SU-DHL-6 (cell line): ENCODE measurements around the gene FOXC2.

Source experiments
- H2AFZ ChIP-seq: fragments of 200-600 bp; sonication (generic); 2 replicates; pipeline ENCODE4 v1.6.1; 2014; ENCODE audit warnings: low read depth, mild to moderate bottlenecking, moderate library complexity, mixed read lengths, antibody characterized with exemption, low read length; ENCODE audit not compliant: severe bottlenecking
- H3F3A ChIP-seq: fragments of 200-600 bp; shearing (Covaris generic); 2 replicates; pipeline ENCODE4 v1.6.0; 2016; ENCODE audit warnings: antibody characterized with exemption, mild to moderate bottlenecking; ENCODE audit not compliant: insufficient read depth
- H3K27ac ChIP-seq: fragments of 200-600 bp; sonication (generic); 2 replicates; pipeline ENCODE4 v1.5.1; 2016; ENCODE audit warnings: low read depth, mild to moderate bottlenecking, low read length, moderate library complexity, mixed read lengths
- H3K27me3 ChIP-seq: fragments of 200-600 bp; sonication (generic), shearing (Covaris generic); 2 replicates; pipeline ENCODE4 v1.6.0; 2014; ENCODE audit warnings: mild to moderate bottlenecking, low read length
- H3K36me3 ChIP-seq: fragments of 200-600 bp; sonication (generic); 2 replicates; pipeline ENCODE4 v1.6.1; 2014; ENCODE audit warnings: mild to moderate bottlenecking, low read length, mixed read lengths
- H3K4me2 ChIP-seq: fragments of 300-600, 200-600 bp; shearing (Covaris generic), sonication (generic); 2 replicates; pipeline ENCODE4 v1.6.0; 2014; ENCODE audit warnings: low read length, low read depth, mild to moderate bottlenecking; ENCODE audit not compliant: poor library complexity, severe bottlenecking
- H3K4me3 ChIP-seq: fragments of 200-600 bp; sonication (generic); 2 replicates; pipeline ENCODE4 v1.5.1; 2014; ENCODE audit warnings: antibody characterized with exemption, low read length, mild to moderate bottlenecking, mixed read lengths; ENCODE audit not compliant: insufficient read depth, poor library complexity, severe bottlenecking
- H3K79me2 ChIP-seq: fragments of 200-600 bp; sonication (generic); 2 replicates; pipeline ENCODE4 v1.6.1; 2014; ENCODE audit warnings: mild to moderate bottlenecking, low read length, moderate library complexity; ENCODE audit not compliant: insufficient read depth
- H3K9ac ChIP-seq: fragments of 200-600 bp; sonication (generic); 2 replicates; pipeline ENCODE4 v1.7.0; 2014; ENCODE audit warnings: mild to moderate bottlenecking, low read length
- H3K9me2 ChIP-seq: fragments of 200-600 bp; sonication (generic); replicated peaks from 2 replicates; pipeline ENCODE4 v1.6.1; 2014; ENCODE audit warnings: low read length; ENCODE audit not compliant: insufficient read depth
- H3K9me3 ChIP-seq: fragments of 200-600 bp; sonication (generic); 2 replicates; pipeline ENCODE4 v1.6.1; 2014; ENCODE audit warnings: low read length, mixed read lengths; ENCODE audit not compliant: insufficient read depth
- H4K20me1 ChIP-seq: fragments of 200-600 bp; sonication (generic); 2 replicates; pipeline ENCODE4 v1.6.1; 2014; ENCODE audit warnings: low read depth, mild to moderate bottlenecking, antibody characterized with exemption, low read length, moderate library complexity, mixed read lengths
- CTCF ChIP-seq: fragments of 200-600 bp; sonication (generic); IDR thresholded peaks from one replicate; pipeline ENCODE4 v1.5.1; 2017; ENCODE audit warnings: antibody characterized with exemption, mild to moderate bottlenecking, low read length, moderate library complexity; ENCODE audit not compliant: insufficient read depth, poor library complexity, severe bottlenecking
- EZH2phosphoT487 ChIP-seq: fragments of 200-600 bp; sonication (generic), shearing (Covaris generic); conservative IDR thresholded peaks from 2 replicates; pipeline ENCODE4 v1.6.1; 2018; ENCODE audit warnings: mild to moderate bottlenecking, antibody characterized with exemption, low read length, moderate library complexity, mixed read lengths

Gene FOXC2

DNA sequence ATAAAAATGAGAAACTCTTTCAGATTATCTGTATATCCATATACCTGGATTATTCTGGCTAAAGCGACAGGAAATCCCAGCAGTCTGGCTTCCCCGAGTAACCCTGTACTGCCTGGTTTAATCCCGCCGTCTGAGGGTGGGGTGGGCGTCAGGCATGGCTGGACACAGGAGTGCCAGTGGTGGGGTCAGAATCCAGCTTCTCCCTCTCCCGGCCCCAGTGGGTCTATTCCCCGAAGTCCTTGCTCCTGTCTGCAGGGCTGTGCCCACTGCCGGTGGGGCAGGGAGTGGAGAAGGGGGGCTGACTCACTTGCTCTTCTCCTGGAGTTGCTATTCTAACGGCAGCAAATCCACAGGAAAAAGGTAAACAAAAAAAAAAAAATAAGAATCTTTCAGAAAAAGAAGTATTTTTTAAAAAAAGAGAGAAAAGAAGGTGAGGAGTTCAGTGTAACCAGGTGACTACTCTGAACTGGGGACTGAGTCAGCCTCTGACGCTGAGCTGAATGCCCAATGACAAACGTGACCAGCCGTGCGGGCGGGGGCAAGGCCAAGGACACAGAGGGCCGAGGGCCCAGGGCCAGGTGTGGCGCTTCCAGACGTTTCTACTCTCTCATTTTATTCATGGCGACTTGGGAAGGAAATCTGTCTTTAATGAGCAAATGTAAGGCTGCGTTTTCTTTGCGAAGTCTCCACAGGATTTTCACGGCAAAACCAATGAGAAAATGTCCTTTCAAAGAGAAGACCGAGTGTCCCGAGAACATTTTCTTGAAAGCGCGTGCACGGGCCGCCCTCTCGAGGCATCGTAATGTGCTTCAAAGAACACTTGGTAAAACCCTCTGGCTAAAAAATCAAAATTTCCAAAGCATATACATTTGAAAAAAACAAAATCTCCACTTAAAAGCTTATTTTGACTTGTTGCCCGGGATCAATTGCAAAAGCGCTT, 36.1 kb upstream of the FOXC2 start:
- H3K4me2 ChIP-seq = no peak overlapping the region
- H3K27me3 ChIP-seq = no peaks in the 10 kb centered on the region
- no peaks in the 10 kb centered on the region for H3K79me2 ChIP-seq
- no peaks in the 10 kb centered on the region for H3F3A ChIP-seq
- H3K9ac ChIP-seq = no peak overlapping the region
- no peak overlapping the region for H3K4me3 ChIP-seq
- no peaks in the 10 kb centered on the region for H3K9me2 ChIP-seq
- TF ChIP-seq CTCF = no peak
- TF ChIP-seq EZH2phosphoT487 = no peak
- no peaks in the 10 kb centered on the region for H3K9me3 ChIP-seq
- H4K20me1 ChIP-seq = no peaks in the 10 kb centered on the region
- no peak overlapping the region for H3K27ac ChIP-seq
- H2AFZ ChIP-seq = no peak overlapping the region
- H3K36me3 ChIP-seq = no peaks in the 10 kb centered on the region

GRCh38 chr16:86531191-86531545, 35.5 kb upstream of the FOXC2 start:
- Histone ChIP-seq H3K4me3 (no peak overlapping the region), H3K9me2 (no peaks in the 10 kb centered on the region), H3K27ac (no peak overlapping the region), H3K9me3 (no peaks in the 10 kb centered on the region), H3K4me2 (no peak overlapping the region), H3K36me3 (no peaks in the 10 kb centered on the region), H3K79me2 (no peaks in the 10 kb centered on the region), H4K20me1 (no peaks in the 10 kb centered on the region), H3K9ac (no peak overlapping the region), H3F3A (no peaks in the 10 kb centered on the region), H2AFZ (no peak overlapping the region), H3K27me3 (no peaks in the 10 kb centered on the region)
- TF ChIP-seq CTCF (no peak), EZH2phosphoT487 (no peak)

DNA sequence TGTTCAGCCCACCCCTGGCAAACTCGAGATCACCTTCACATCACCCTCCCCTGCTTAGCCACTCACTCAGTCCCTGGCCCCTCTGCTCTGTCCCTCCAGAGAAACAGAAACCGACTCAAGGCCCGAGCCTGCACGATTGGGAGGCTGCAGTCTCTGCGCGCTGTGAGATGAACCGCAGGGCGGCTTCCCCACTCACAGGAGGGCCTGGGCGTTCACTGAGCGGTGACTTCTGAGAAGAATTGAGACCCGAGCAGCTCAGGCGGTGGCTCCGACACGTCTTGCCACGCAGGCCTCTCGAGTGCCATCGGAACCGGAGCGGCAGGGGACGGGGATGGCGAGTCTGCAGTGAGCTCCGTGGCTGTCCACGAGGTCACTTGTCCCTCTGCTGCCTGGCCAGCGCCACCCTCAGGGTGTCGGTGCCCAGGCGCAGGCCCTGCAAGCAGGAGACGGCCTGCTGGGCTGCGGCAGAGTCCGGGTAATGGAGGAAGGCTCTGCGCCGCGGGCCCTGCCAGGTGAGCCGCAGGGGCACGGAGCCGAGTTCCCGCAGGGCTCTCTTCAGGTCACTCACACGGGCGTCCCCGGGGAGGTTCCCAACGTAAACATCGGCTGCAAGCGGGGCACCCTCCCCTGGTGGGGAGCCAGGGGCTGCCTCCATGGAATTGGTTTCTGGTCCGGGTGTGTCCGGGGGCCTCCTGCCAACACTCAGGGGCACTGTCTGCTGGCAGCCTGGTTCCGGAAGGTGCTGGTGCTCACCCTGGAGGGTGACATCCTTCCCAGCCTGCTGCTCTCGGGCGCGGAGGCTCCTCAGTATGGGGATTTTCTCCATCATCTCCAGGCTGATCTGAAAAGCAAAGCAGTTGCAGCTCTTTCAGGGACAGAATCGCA, 34.7 kb upstream of the FOXC2 start:
- Histone ChIP-seq H3K9me3 (no peaks in the 10 kb centered on the region), H3K9ac (no peak overlapping the region), H3K36me3 (no peaks in the 10 kb centered on the region), H4K20me1 (no peaks in the 10 kb centered on the region), H3K27ac (no peak overlapping the region), H2AFZ (no peak overlapping the region), H3F3A (no peaks in the 10 kb centered on the region), H3K9me2 (no peaks in the 10 kb centered on the region), H3K27me3 (no peaks in the 10 kb centered on the region), H3K79me2 (no peaks in the 10 kb centered on the region), H3K4me3 (no peak overlapping the region), H3K4me2 (no peak overlapping the region)
- TF ChIP-seq EZH2phosphoT487 (no peak), CTCF (no peak)
